H9 (cell line): Measurements from ENCODE around the gene FXYD2. TPM values are rescaled to one million over a fixed set of nuclear protein-coding genes. Genes with fewer than 3 reads are reported as not detected.

ENCODE experiments used
- DNase-seq: peaks from one replicate; pipeline ENCODE4 v3.0.0-alpha.2; 2017
- H2AFZ ChIP-seq: one replicate; pipeline ENCODE4 v1.6.1; 2013; ENCODE audit warnings: mild to moderate bottlenecking, low read length, control low read depth, moderate library complexity
- H2AK5ac ChIP-seq: 2 replicates; pipeline ENCODE4 v1.6.1; 2013; ENCODE audit warnings: low read length, control low read depth, mixed read lengths; ENCODE audit not compliant: insufficient read length
- H2BK120ac ChIP-seq: one replicate; pipeline ENCODE4 v1.6.1; 2013; ENCODE audit warnings: low read depth, mild to moderate bottlenecking, low read length, control low read depth, inconsistent platforms; ENCODE audit not compliant: poor library complexity, severe bottlenecking
- H2BK12ac ChIP-seq: 2 replicates; pipeline ENCODE4 v1.6.1; 2013; ENCODE audit warnings: low read length, control low read depth, mixed read lengths, low read depth; ENCODE audit not compliant: insufficient read length
- H2BK15ac ChIP-seq: 2 replicates; pipeline ENCODE4 v1.6.1; 2013; ENCODE audit warnings: low read depth, low read length, control low read depth
- H2BK20ac ChIP-seq: one replicate; pipeline ENCODE4 v1.6.1; 2013; ENCODE audit warnings: low read depth, mild to moderate bottlenecking, low read length, control low read depth, inconsistent platforms; ENCODE audit not compliant: poor library complexity, severe bottlenecking
- H2BK5ac ChIP-seq: 2 replicates; pipeline ENCODE4 v1.6.1; 2013; ENCODE audit warnings: low read length, control low read depth, mixed read lengths; ENCODE audit not compliant: insufficient read length
- H3K14ac ChIP-seq: 2 replicates; pipeline ENCODE4 v1.6.1; 2013; ENCODE audit warnings: low read length, control low read depth; ENCODE audit not compliant: insufficient read depth
- H3K18ac ChIP-seq: 2 replicates; pipeline ENCODE4 v1.6.1; 2013; ENCODE audit warnings: low read depth, mild to moderate bottlenecking, mixed read lengths, low read length, control low read depth; ENCODE audit not compliant: insufficient read length
- H3K23ac ChIP-seq: 2 replicates; pipeline ENCODE4 v1.6.1; 2013; ENCODE audit warnings: low read length, control low read depth, mixed read lengths, low read depth; ENCODE audit not compliant: insufficient read length
- H3K23me2 ChIP-seq: 2 replicates; pipeline ENCODE4 v1.6.1; 2013; ENCODE audit warnings: low read depth, mild to moderate bottlenecking, mixed read lengths, low read length, control low read depth; ENCODE audit not compliant: insufficient read length, poor library complexity, severe bottlenecking
- H3K27ac ChIP-seq: 2 replicates; pipeline ENCODE4 v1.5.1; 2013; ENCODE audit warnings: low read length, control low read depth, mixed read lengths, low read depth; ENCODE audit not compliant: insufficient read length
- H3K27me3 ChIP-seq: 2 replicates; pipeline ENCODE4 v1.6.1; 2013; ENCODE audit warnings: low read length, control low read depth, inconsistent platforms; ENCODE audit not compliant: insufficient read depth
- H3K4ac ChIP-seq: 2 replicates; pipeline ENCODE4 v1.6.1; 2013; ENCODE audit warnings: low read depth, mild to moderate bottlenecking, control low read depth, inconsistent platforms, low read length, moderate library complexity
- H3K4me1 ChIP-seq: 2 replicates; pipeline ENCODE4 v1.6.1; 2013; ENCODE audit warnings: low read length, control low read depth, inconsistent platforms; ENCODE audit not compliant: insufficient read depth
- H3K4me2 ChIP-seq: 2 replicates; pipeline ENCODE4 v1.6.1; 2013; ENCODE audit warnings: low read length, control low read depth, mixed read lengths; ENCODE audit not compliant: insufficient read length, insufficient read depth
- H3K56ac ChIP-seq: 2 replicates; pipeline ENCODE4 v1.6.1; 2013; ENCODE audit warnings: low read depth, mild to moderate bottlenecking, mixed read lengths, low read length, control low read depth; ENCODE audit not compliant: insufficient read length
- H3K79me1 ChIP-seq: 2 replicates; pipeline ENCODE4 v1.6.1; 2013; ENCODE audit warnings: low read depth, mild to moderate bottlenecking, moderate library complexity, low read length, control low read depth, inconsistent platforms; ENCODE audit not compliant: insufficient read depth, poor library complexity, severe bottlenecking
- H3K79me2 ChIP-seq: 2 replicates; pipeline ENCODE4 v1.6.1; 2013; ENCODE audit warnings: low read length, control low read depth, inconsistent platforms; ENCODE audit not compliant: insufficient read depth
- H3K9ac ChIP-seq: 2 replicates; pipeline ENCODE4 v1.6.1; 2013; ENCODE audit warnings: low read length, control low read depth, mixed read lengths; ENCODE audit not compliant: insufficient read length; ENCODE audit errors: extremely low read depth
- H3K9me3 ChIP-seq: one replicate; pipeline ENCODE4 v1.6.1; 2013; ENCODE audit warnings: low read depth, low read length, inconsistent platforms; ENCODE audit not compliant: control insufficient read depth
- H3T11ph ChIP-seq: one replicate; pipeline ENCODE4 v1.6.1; 2013; ENCODE audit warnings: mild to moderate bottlenecking, low read length, control low read depth, inconsistent platforms
- H4K20me1 ChIP-seq: one replicate; pipeline ENCODE4 v1.6.1; 2013; ENCODE audit not compliant: control insufficient read depth, insufficient read length, insufficient read depth
- H4K5ac ChIP-seq: 2 replicates; pipeline ENCODE4 v1.6.1; 2013; ENCODE audit warnings: low read depth, mild to moderate bottlenecking, mixed read lengths, low read length, control low read depth; ENCODE audit not compliant: insufficient read length
- H4K8ac ChIP-seq: replicated peaks from 2 replicates; pipeline ENCODE4 v1.6.1; 2013; ENCODE audit warnings: low read length, control low read depth, mixed read lengths, low read depth; ENCODE audit not compliant: insufficient read length
- H4K91ac ChIP-seq: 2 replicates; pipeline ENCODE4 v1.6.1; 2013; ENCODE audit warnings: low read depth, mild to moderate bottlenecking, moderate library complexity, mixed read lengths, low read length, control low read depth; ENCODE audit not compliant: insufficient read length
- H3K27ac Mint-ChIP-seq, 3 experiments: 2 replicates in 2 of 3; 3 replicates in 1 of 3; pipeline ENCODE4 v1.8.0; 2020 to 2021; ENCODE audit warnings: mixed read lengths in 3 of 3, mild to moderate bottlenecking in 1 of 3, moderate library complexity in 1 of 3
- H3K27me3 Mint-ChIP-seq: 2 replicates; pipeline ENCODE4 v1.8.0; 2021; ENCODE audit warnings: low read depth, mild to moderate bottlenecking, moderate library complexity, mixed read lengths
- H3K36me3 Mint-ChIP-seq, 3 experiments: 2 replicates in 2 of 3; 3 replicates in 1 of 3; pipeline ENCODE4 v1.8.0; 2020 to 2021; ENCODE audit warnings: low read depth in 3 of 3, mixed read lengths in 3 of 3; ENCODE audit not compliant: insufficient read depth in 1 of 3
- H3K4me1 Mint-ChIP-seq, 2 experiments: 2 replicates each; pipeline ENCODE4 v1.8.0; 2020; ENCODE audit warnings: mixed read lengths in 2 of 2
- H3K4me3 Mint-ChIP-seq, 2 experiments: 2 replicates in 1 of 2; 3 replicates in 1 of 2; pipeline ENCODE4 v1.8.0; 2020 to 2021; ENCODE audit warnings: mild to moderate bottlenecking in 2 of 2, mixed read lengths in 2 of 2, moderate library complexity in 1 of 2
- H3K9me3 Mint-ChIP-seq, 2 experiments: 2 replicates in 1 of 2; 3 replicates in 1 of 2; pipeline ENCODE4 v1.8.0; 2020; ENCODE audit warnings: mild to moderate bottlenecking in 2 of 2, mixed read lengths in 2 of 2, moderate library complexity in 1 of 2
- WGBS: extraction: QIAGEN DNeasy Blood & Tissue Kit; methylation state at CpG from one replicate; pipeline ENCODE4 v1.1.7; 2013; ENCODE audit warnings: missing lambda C conversion rate, low lambda C conversion rate, mixed read lengths; ENCODE audit not compliant: insufficient read length; ENCODE audit errors: extremely low coverage; 5-methylcytosine and 5-hydroxymethylcytosine counted together
- total RNA-seq: library from RNA; stranded (reverse); gene quantifications from 2 replicates; pipeline ENCODE4 v1.2.1, GENCODE V29; 2021
- TF ChIP-seq, protein P1 (sequence below): fragments of 200-600 bp; sonication (generic); conservative IDR thresholded peaks from 3 replicates; pipeline ENCODE4 v1.8.0; 2021; ENCODE audit warnings: antibody characterized with exemption, mild to moderate bottlenecking

FXYD2 gene
- total RNA-seq, 1 experiment from 2014 or later: 0.79 TPM

DNA sequence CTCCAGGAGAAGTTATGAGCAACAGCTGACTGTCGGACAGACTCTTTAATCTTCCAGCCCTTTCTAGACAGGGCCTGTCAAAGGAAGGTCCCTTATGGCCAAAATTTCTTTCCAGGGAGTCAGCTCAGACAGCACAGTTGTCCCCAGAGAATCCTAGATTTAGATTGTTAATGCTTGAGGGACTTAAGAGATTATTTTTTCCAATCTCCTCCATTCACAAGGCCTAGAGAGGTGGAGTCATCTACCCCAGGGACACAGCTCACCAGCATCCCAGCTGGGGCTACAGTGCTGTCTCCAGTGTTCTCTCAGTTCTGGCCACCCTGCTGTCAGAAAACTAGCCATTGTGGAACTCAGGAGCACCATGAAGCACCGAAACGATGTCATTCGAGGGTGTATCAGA lies 35.3 kb downstream of the FXYD2 start:
- no peaks in the 10 kb centered on the region for H3K9me3 Mint-ChIP-seq

More for the DNA sequence above, 35.3 kb downstream of the FXYD2 start:
- no peaks in the 10 kb centered on the region for H3K9me3 ChIP-seq
- no peak overlapping the region for H2BK120ac ChIP-seq
- no peak overlapping the region for H3K27ac ChIP-seq
- DNase-seq: no peak
- no peak overlapping the region for H3K9ac ChIP-seq
- Mint-ChIP-seq H3K4me1 (peaks cover 5 to 23% of the 10 kb centered on the region in 2 experiments), H3K36me3 (no peaks in the 10 kb centered on the region), H3K4me3 (no peak overlapping the region), H3K27ac (no peak overlapping the region), H3K27me3 (peaks cover 74% of the 10 kb centered on the region)
- no peak overlapping the region for H2BK20ac ChIP-seq
- no peak overlapping the region for H2BK12ac ChIP-seq
- H2AFZ ChIP-seq: no peak overlapping the region
- no peak overlapping the region for H3K4ac ChIP-seq
- H4K5ac ChIP-seq: no peak overlapping the region
- peaks cover under 1% of the 10 kb centered on the region; the same call in 1 of the 2 replicates for H3K27me3 ChIP-seq
- H2AK5ac ChIP-seq: no peak overlapping the region
- H3K79me2 ChIP-seq: no peaks in the 10 kb centered on the region
- no peak overlapping the region for H2BK15ac ChIP-seq
- no peak overlapping the region for H2BK5ac ChIP-seq
- no peak overlapping the region for H3K14ac ChIP-seq
- no peaks in the 10 kb centered on the region for H3K4me1 ChIP-seq
- H3K79me1 ChIP-seq: no peaks in the 10 kb centered on the region
- no peak overlapping the region for H3K23ac ChIP-seq
- no peak overlapping the region for H3K56ac ChIP-seq
- H4K91ac ChIP-seq: no peak overlapping the region
- TF ChIP-seq, protein P1, sequence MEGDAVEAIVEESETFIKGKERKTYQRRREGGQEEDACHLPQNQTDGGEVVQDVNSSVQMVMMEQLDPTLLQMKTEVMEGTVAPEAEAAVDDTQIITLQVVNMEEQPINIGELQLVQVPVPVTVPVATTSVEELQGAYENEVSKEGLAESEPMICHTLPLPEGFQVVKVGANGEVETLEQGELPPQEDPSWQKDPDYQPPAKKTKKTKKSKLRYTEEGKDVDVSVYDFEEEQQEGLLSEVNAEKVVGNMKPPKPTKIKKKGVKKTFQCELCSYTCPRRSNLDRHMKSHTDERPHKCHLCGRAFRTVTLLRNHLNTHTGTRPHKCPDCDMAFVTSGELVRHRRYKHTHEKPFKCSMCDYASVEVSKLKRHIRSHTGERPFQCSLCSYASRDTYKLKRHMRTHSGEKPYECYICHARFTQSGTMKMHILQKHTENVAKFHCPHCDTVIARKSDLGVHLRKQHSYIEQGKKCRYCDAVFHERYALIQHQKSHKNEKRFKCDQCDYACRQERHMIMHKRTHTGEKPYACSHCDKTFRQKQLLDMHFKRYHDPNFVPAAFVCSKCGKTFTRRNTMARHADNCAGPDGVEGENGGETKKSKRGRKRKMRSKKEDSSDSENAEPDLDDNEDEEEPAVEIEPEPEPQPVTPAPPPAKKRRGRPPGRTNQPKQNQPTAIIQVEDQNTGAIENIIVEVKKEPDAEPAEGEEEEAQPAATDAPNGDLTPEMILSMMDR: no peak
- WGBS: no CpG with 5 or more reads among the region's 4 CpGs
- H3K4me2 ChIP-seq: no peak overlapping the region
- no peak overlapping the region for H3K18ac ChIP-seq
- H4K20me1 ChIP-seq: peaks cover 2% of the 10 kb centered on the region
- H3K23me2 ChIP-seq: no peaks in the 10 kb centered on the region
- no peak overlapping the region for H4K8ac ChIP-seq
- no peak overlapping the region for H3T11ph ChIP-seq
